ENCODE measurements around the gene PUM1.

GRCh38 chr1:31042656-31043055 lies 22.9 kb downstream of the PUM1 start:
- TF ChIP-seq CTCF (IDR thresholded peaks at IDR 0.05): no peak
- TF ChIP-seq POLR2A (IDR thresholded peaks at IDR 0.05): no peak

Measured in adrenal gland (tissue), 5 donors.